Cortex of kidney (tissue), 1 donor: Measurements from ENCODE around the gene INIP.

Source experiments
- DNase-seq: peaks from one replicate; lab custom pipeline; 2025; lab: John Stamatoyannopoulos, UW

Gene INIP

DNA sequence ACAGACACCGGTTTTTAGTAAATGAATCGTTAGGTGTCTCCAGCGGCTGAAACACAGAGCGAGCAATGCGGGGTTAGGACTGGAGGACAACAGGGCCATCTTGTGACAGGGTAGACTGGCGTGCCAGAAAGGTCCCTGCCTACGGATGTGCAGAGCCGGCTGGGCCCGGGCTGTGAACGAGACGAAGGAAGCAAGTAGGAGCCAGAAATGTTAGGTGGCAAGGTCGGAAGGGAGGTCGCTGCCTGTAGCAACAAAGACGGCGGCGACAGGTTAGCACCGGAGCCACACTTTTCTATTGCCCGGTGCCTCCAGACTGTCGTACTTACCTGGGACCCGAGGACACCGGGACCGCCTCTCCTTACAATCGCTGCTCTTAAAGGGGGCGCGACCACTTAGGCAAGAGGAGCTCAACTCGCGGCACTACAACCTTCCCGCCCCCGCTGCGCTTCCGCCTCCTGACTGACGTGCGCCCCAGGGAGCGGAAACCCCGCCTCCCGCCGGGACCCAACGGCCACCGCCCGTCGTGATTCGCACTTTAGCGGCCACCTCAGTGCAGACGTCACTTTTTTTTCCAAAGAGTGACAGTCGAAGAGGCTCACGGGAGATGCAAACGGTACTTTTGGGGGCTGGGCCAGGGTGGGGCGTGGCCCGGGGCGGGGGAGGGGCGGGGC is at the start of gene INIP:
TSS of gene INIP (minus strand) at position 457 of the 671 bp plus-strand sequence. CDS start 1,632 bp downstream, outside the sequence.
- DNase-seq, result no peak

DNA sequence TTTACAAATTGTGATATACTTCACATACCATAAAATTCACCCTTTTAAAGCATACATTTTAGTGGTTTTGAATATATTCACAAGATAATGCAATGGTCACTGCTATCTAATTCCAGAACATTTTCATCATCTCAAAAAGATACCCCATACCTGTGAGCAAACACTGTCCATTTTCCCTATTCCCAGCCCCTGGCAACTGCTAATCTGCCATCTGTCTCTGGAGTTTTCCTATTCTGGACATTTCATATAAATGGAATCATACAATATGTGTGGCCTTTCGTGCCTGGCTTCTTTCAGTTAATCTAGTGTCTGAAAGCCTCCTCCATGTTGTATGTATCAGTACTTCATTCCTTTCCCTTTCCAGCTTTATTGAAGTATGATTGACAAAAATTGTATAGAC is 47.4 kb upstream of the INIP start:
- no peak for DNase-seq

- DNase-seq, result no peak
Measured at GRCh38 chr9:112764837-112765236, 46.9 kb upstream of the INIP start.

DNA sequence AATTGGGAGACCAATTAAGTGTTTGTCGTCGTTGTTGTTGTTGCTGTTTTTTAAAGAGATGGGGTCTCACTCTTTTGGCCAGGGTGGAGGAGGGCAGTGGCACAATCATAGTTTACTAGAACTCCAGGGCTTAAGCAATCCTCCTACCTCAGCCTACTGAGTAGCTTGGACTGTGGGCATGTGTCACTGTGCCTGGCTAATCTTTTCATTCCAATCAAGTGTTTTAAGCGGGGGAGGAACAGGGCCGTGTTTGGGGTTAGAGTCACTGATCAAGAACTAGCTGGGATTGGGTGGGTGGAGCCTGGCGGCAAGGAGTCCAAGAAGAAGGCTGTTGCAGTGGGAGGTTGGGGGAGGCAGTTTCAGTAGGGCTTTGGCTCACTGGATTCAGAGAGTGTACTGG is 46.4 kb upstream of the INIP start:
- DNase-seq, result no peak

DNA sequence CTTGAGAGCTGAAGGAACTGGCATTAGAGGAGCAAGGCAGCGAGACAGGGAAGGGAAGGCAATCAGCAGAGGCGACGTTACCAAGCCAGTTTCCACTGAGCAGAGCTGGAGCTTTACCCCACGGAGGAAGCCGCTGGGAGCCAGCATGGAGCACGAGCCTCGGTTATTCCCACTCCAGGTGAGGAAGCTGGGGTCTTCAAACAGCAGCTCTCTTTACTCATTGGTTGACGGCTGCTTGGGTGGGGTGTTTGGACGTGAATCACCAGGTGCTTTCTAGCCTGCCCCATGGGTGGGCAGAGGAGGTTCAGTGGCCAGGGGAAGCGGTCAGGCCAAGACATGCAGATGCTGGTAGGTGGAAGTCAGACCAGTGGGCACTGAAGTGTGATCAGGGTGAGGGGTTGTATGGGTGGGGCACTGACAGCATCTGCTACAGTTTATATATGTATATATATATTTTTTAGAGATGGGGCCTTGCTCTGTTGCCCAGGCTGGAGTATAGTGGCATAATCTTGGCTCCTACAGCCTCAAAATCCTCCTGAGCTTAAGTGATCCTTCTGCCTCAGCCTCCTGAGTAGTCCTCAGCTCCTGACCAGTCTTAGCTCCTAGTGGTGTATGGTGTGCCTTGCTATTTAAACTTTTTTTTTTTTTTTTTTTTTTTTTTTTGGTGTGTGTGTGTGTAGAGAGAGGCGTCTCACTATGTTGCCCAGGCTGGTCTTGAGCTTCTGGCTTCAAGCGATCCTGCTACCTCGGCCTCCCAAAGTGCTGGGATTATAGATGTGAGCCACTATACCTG is 45.0 kb upstream of the INIP start:
- DNase-seq, result no peak

- no peak for DNase-seq
Measured at GRCh38 chr9:112761912-112762655, 44.2 kb upstream of the INIP start.

DNA sequence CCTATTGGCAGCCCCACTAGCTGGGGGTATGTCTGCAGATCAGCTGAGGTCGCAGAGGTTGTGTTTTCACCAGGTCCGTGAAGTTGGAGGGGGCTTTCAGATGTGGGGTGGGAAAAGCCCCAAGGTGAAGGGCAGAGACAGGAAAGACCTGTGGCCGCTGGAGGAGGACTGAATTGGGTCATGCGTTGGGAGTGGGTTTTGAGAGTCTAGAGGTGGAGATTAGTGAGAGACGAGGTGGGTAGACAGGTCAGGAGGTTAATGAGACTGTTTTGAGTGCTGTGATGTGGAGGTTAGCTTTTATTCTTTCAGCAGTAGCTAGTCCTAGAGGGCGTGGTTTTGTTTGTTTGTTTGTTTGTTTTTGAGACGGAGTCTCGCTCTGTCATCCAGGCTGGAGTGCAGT is 42.9 kb upstream of the INIP start:
- DNase-seq, result no peak

GRCh38 chr9:112757940-112758339 is 40.0 kb upstream of the INIP start:
- DNase-seq, result no peak

- no peak for DNase-seq
Measured at GRCh38 chr9:112757282-112757883, 39.5 kb upstream of the INIP start.

DNA sequence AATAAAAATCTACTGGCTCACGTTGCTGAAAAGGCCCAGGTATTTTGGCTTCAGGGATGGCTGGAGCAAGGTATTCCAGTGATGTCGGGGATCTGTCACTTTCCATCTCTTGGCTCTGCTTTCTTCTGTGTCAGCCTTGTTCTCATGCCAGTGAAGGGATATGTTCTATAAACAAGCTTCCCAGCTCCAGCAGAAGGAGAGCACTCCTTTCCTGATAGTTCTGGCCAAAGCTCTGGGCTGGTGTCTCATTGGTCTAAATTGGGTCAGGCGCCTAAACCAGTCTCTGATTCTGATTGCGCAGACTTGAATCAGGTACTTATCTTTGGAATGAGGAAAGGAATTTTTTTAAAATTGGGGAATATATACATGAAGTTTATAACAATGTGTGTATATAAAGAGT is 37.8 kb upstream of the INIP start:
- DNase-seq, result no peak

DNA sequence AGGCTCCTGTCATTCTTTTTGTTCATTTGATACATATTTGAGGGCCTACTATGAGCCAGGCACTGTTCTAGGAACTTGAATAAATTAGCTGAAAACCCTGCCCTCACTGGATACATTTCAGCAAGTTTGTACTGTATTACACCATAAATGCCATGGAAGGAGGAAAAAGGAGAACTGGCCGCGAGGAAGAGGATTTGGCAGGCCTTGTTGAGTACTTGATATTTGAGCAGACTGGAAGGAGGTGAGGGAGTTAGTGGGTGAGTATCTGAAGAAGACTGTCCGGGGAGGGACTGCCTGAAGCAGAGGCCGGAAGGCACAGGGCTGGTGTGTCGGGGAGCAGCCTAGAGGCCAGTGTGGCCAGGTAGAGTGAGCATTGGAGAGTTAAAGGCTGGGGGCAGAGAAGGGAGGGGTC is 37.1 kb upstream of the INIP start:
- no peak for DNase-seq

GRCh38 chr9:112754578-112754977 is 36.7 kb upstream of the INIP start:
- DNase-seq, result no peak

DNA sequence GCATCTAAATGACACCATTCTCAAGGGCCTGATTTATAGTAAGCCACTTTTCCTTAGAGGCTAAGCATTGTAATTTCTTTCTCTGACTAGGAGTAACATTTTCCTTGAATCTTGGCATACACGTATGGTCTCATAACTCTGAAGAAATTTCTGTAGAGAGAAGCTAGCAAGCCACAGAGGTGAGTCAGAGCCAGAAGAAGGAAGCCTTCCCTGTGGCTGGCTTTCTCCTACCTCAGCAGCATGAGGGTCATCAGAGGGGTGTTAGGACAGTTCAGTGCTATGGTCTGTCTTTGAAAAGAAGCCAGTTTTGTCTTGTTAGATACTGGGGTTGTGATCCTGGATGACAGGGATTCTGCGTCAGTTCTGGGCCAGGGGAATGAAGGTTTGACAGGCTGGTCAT is 35.8 kb upstream of the INIP start:
- no peak for DNase-seq

GRCh38 chr9:112752334-112753125 is 34.6 kb upstream of the INIP start:
- no peak for DNase-seq

- no peak for DNase-seq
Measured at GRCh38 chr9:112751056-112751795, 33.3 kb upstream of the INIP start.

GRCh38 chr9:112750764-112751055 is 32.8 kb upstream of the INIP start:
- DNase-seq, result no peak

- peak; percentile 26 for DNase-seq
Measured at GRCh38 chr9:112750016-112750763, 32.3 kb upstream of the INIP start, which contains the start of gene SNX30. Gene SNX30, plus strand, starts transcription at chr9:112750760. Its CDS starts 242 bp downstream, at chr9:112751002.

GRCh38 chr9:112747094-112747493 is 29.2 kb upstream of the INIP start:
- no peak for DNase-seq

- no peak for DNase-seq
Measured at GRCh38 chr9:112744177-112744576, 26.3 kb upstream of the INIP start.

DNA sequence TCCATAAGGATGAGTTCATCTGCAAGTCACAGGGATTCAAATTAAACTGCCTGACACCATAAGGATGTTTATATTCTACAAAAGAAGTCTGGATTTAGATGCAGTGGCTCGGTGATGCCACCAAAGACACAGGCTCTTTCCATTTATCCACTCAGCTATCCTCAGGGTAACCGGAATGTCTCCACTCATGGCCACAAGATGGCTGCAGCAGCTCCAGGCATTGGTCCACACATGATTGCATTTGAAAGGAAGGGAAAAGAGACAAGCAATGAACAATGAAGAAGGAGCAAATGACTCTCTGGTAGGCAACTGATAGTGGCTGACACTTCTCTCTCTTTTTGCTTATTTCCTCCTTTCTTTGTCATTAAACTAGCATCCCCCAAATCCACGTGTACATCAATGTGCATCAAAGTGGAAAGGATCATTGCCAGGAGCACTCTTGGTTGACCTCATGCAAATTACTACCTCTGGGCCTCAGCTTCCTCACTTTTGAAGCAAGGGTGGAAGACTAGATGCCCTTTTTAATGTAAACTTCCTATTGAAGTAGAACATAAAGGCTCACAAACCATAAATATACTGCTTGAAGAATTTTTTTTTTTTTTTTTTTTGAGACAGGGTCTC is 25.4 kb upstream of the INIP start:
- no peak for DNase-seq
